ENCODE results near the gene GRM8.

GRCh38 chr7:127230192-127230925, 22.4 kb downstream of the GRM8 start:
- TF ChIP-seq CTCF (IDR thresholded peaks at IDR 0.05; ENCODE audit: insufficient read depth, low read depth, low read length) (no peak), EZH2 (IDR thresholded peaks at IDR 0.05; ENCODE audit: insufficient read depth, low read length) (no peak)

Data from astrocyte (in vitro differentiated cells and primary cell).